Fibroblast of upper back skin (primary cell): ENCODE data around the gene ZMPSTE24.
A peak's percentile ranks its signal among the peaks of the same experiment; 100 is the strongest.
"Not testable (repeated sequence)": the region's sequence is repeated elsewhere in the genome, so short reads cannot be mapped to it uniquely, and the experiment has no call there.

ENCODE experiments used
- DNase-seq: peaks from one replicate; pipeline ENCODE4 v3.0.0-alpha.2; 2013

The ZMPSTE24 gene

GRCh38 chr1:40331403-40331802 is 73.4 kb downstream of the ZMPSTE24 start:
- not testable (repeated sequence) for DNase-seq

GRCh38 chr1:40332695-40333094 is 74.7 kb downstream of the ZMPSTE24 start:
- DNase-seq: no peak

- DNase-seq: no peak
These were observed 79.4 kb downstream of the ZMPSTE24 start for GRCh38 chr1:40337443-40337842.

GRCh38 chr1:40338745-40339419 is 80.8 kb downstream of the ZMPSTE24 start:
- peak; percentile 77 for DNase-seq

GRCh38 chr1:40339420-40340323 is 81.6 kb downstream of the ZMPSTE24 start:
- DNase-seq: no peak

- no peak for DNase-seq
These were observed 83.7 kb downstream of the ZMPSTE24 start for GRCh38 chr1:40341491-40342380.

GRCh38 chr1:40342381-40342717 is 84.3 kb downstream of the ZMPSTE24 start:
- not testable (repeated sequence) for DNase-seq
